IMR-90 (cell line): ENCODE measurements around the gene ZCCHC14. TPM values are rescaled to one million over a fixed set of nuclear protein-coding genes. Genes with fewer than 3 reads are reported as not detected.
A peak's percentile ranks its signal among the peaks of the same experiment; 100 is the strongest.

Experiments used
- ATAC-seq: fragments of 200-7000 bp; cut with Tn5 transposase; 2 replicates; pipeline ENCODE4 v1.9.1; 2020; ENCODE audit warnings: low read depth, mild to moderate bottlenecking, moderate library complexity
- BruUV-seq: library from RNA; stranded (reverse); fragments of 400-500 nt; replicated peaks from 2 replicates; lab custom pipeline; 2021; lab: Mats Ljungman, UMichigan
- CTCF ChIA-PET: fragments of 300-600 bp; formaldehyde crosslinking; extraction: SDS; loops from one replicate; lab custom pipeline; 2021; ENCODE audit warnings: antibody characterized with exemption; lab: Yijun Ruan, JAX
- POLR2A ChIA-PET: fragments of 300-600 bp; sonication (Branson Sonifier 250); formaldehyde crosslinking; loops from one replicate; lab custom pipeline; 2022; ENCODE audit warnings: antibody characterized with exemption; ENCODE audit not compliant: unreplicated experiment; lab: Charles Lee
- DNase-seq: peaks from one replicate; pipeline ENCODE4 v3.0.0; 2013
- H2AFZ ChIP-seq: replicated peaks from 2 replicates; pipeline ENCODE3; 2013; ENCODE audit warnings: low read length, mild to moderate bottlenecking; ENCODE audit not compliant: poor library complexity
- H2AK5ac ChIP-seq: 2 replicates; pipeline ENCODE4 v1.6.1; 2013; ENCODE audit warnings: low read depth, low read length, inconsistent platforms
- H2AK9ac ChIP-seq: replicated peaks from 2 replicates; pipeline ENCODE3; 2013; ENCODE audit warnings: mild to moderate bottlenecking, low read depth, low read length, moderate library complexity; ENCODE audit not compliant: poor library complexity
- H2BK120ac ChIP-seq: 2 replicates; pipeline ENCODE4 v1.6.1; 2013; ENCODE audit warnings: low read depth, low read length, inconsistent platforms
- H2BK15ac ChIP-seq: 3 replicates; pipeline ENCODE4 v1.6.1; 2013; ENCODE audit warnings: low read depth, low read length, inconsistent platforms
- H2BK20ac ChIP-seq: 2 replicates; pipeline ENCODE4 v1.6.1; 2013; ENCODE audit warnings: low read depth, mild to moderate bottlenecking, inconsistent platforms, low read length, moderate library complexity
- H2BK5ac ChIP-seq: 2 replicates; pipeline ENCODE4 v1.6.1; 2013; ENCODE audit warnings: mild to moderate bottlenecking, low read depth, low read length, inconsistent platforms; ENCODE audit not compliant: poor library complexity, severe bottlenecking
- H3K14ac ChIP-seq: replicated peaks from 2 replicates; pipeline ENCODE4 v1.6.1; 2013; ENCODE audit warnings: low read depth, low read length, inconsistent platforms
- H3K18ac ChIP-seq: 2 replicates; pipeline ENCODE4 v1.6.1; 2013; ENCODE audit warnings: low read depth, low read length, control low read depth
- H3K23ac ChIP-seq: 2 replicates; pipeline ENCODE4 v1.6.1; 2013; ENCODE audit warnings: low read depth, low read length, inconsistent platforms
- H3K27ac ChIP-seq: 2 replicates; pipeline ENCODE4 v1.5.1; 2013; ENCODE audit warnings: mild to moderate bottlenecking, control low read depth, low read length; ENCODE audit not compliant: insufficient read depth
- H3K27me3 ChIP-seq: 2 replicates; pipeline ENCODE4 v1.6.1; 2013; ENCODE audit warnings: low read length; ENCODE audit not compliant: control insufficient read depth, insufficient read depth
- H3K36me3 ChIP-seq: 2 replicates; pipeline ENCODE4 v1.6.1; 2013; ENCODE audit warnings: low read length, mixed read lengths; ENCODE audit not compliant: control insufficient read depth, insufficient read depth
- H3K4ac ChIP-seq: 2 replicates; pipeline ENCODE4 v1.6.1; 2013; ENCODE audit warnings: low read depth, low read length, inconsistent platforms
- H3K4me1 ChIP-seq: 2 replicates; pipeline ENCODE4 v1.6.1; 2013; ENCODE audit warnings: low read length, mixed read lengths; ENCODE audit not compliant: control insufficient read depth, insufficient read depth
- H3K4me2 ChIP-seq: 2 replicates; pipeline ENCODE4 v1.6.1; 2013; ENCODE audit warnings: low read depth, mild to moderate bottlenecking, control low read depth, low read length, moderate library complexity
- H3K4me3 ChIP-seq: 2 replicates; pipeline ENCODE4 v1.5.1; 2013; ENCODE audit warnings: low read depth, mild to moderate bottlenecking, control low read depth, low read length, moderate library complexity; ENCODE audit not compliant: insufficient read depth
- H3K56ac ChIP-seq: 2 replicates; pipeline ENCODE4 v1.6.1; 2013; ENCODE audit warnings: low read length, inconsistent platforms; ENCODE audit not compliant: insufficient read depth; ENCODE audit errors: extremely low read depth
- H3K79me1 ChIP-seq, 2 experiments: 2 replicates each; pipeline ENCODE4 v1.6.1; 2013; ENCODE audit warnings: low read length in 2 of 2, inconsistent platforms in 1 of 2, low read depth in 1 of 2
- H3K9ac ChIP-seq: 2 replicates; pipeline ENCODE4 v1.6.1; 2013; ENCODE audit warnings: low read depth, low read length, control low read depth
- H3K9me1 ChIP-seq: 2 replicates; pipeline ENCODE4 v1.6.1; 2013; ENCODE audit warnings: low read length, inconsistent platforms; ENCODE audit not compliant: insufficient read depth
- H3K9me3 ChIP-seq: 2 replicates; pipeline ENCODE4 v1.6.1; 2013; ENCODE audit warnings: low read length; ENCODE audit not compliant: control insufficient read depth, insufficient read depth
- H4K20me1 ChIP-seq: 2 replicates; pipeline ENCODE4 v1.6.1; 2013; ENCODE audit warnings: low read length, inconsistent platforms; ENCODE audit not compliant: insufficient read depth
- H4K5ac ChIP-seq: 2 replicates; pipeline ENCODE4 v1.6.1; 2013; ENCODE audit warnings: mild to moderate bottlenecking, low read depth, low read length, control low read depth
- H4K8ac ChIP-seq, 2 experiments: 2 replicates each; pipeline ENCODE4 v1.6.1; 2013; ENCODE audit warnings: low read depth in 2 of 2, low read length in 2 of 2, control low read depth in 1 of 2, inconsistent platforms in 1 of 2
- H4K91ac ChIP-seq: 2 replicates; pipeline ENCODE4 v1.6.1; 2013; ENCODE audit warnings: low read depth, low read length, inconsistent platforms; ENCODE audit not compliant: insufficient read depth
- BHLHE40 ChIP-seq: fragments of 150-350 bp; IDR thresholded peaks from 2 replicates; pipeline ENCODE4 v1.6.1; 2016; ENCODE audit warnings: mild to moderate bottlenecking, low read depth, low read length
- CEBPB ChIP-seq: IDR thresholded peaks from 2 replicates; pipeline ENCODE4 v1.6.1; 2012; ENCODE audit warnings: low read depth, low read length, improper control_type of control experiment
- FOS ChIP-seq: fragments of 150-350 bp; IDR thresholded peaks from 2 replicates; pipeline ENCODE4 v1.6.1; 2016; ENCODE audit warnings: low read depth, low read length
- RAD21 ChIP-seq: IDR thresholded peaks from 2 replicates; pipeline ENCODE4 v1.6.1; 2012; ENCODE audit warnings: low read length, improper control_type of control experiment
- RCOR1 ChIP-seq: IDR thresholded peaks from 2 replicates; pipeline ENCODE4 v1.6.1; 2012; ENCODE audit warnings: mild to moderate bottlenecking, low read length, improper control_type of control experiment; ENCODE audit not compliant: insufficient replicate concordance
- RFX5 ChIP-seq: IDR thresholded peaks from 2 replicates; pipeline ENCODE4 v1.8.0; 2012; ENCODE audit warnings: low read depth, mild to moderate bottlenecking, low read length, moderate library complexity
- WGBS, 2 experiments: methylation state at CpG; one replicate each; pipeline versions ENCODE4 v1.1.5 to v1.1.7; 2013; ENCODE audit warnings: missing lambda C conversion rate in 2 of 2; ENCODE audit not compliant: insufficient read length in 1 of 2; ENCODE audit errors: extremely low coverage in 2 of 2; 5-methylcytosine and 5-hydroxymethylcytosine counted together
- dilution Hi-C: fragments of 300-500 bp; cut with HindIII; formaldehyde crosslinking; loops from one replicate; pipeline ENCODE4 v1.14.3; 2018; ENCODE audit warnings: low sequenced_read_pairs; ENCODE audit not compliant: unreplicated experiment
- in situ Hi-C: fragments of 300-500 bp; cut with MboI; formaldehyde crosslinking; loops from 3 replicates; pipeline ENCODE4 v1.14.3; 2019; ENCODE audit warnings: low sequenced_read_pairs, inconsistent platforms, mixed read lengths
- intact Hi-C: fragments of 100-400 bp; cut with micrococcal nuclease; formaldehyde crosslinking; loops from 2 replicates; pipeline ENCODE4 v1.10.0; 2022
- polyA plus RNA-seq, 3 experiments: library from polyadenylated mRNA; depleted of rRNA; stranded (reverse); fragments of >200 nt; gene quantifications; 2 replicates each; pipeline ENCODE4 v1.2.3, GENCODE V29; 2012; ENCODE audit warnings: low replicate concordance in 1 of 3
- total RNA-seq: library from RNA; depleted of rRNA; stranded (reverse); fragments of >200 nt; gene quantifications from 2 replicates; pipeline ENCODE4 v1.2.3, GENCODE V29; 2012
- TF ChIP-seq, protein P1 (sequence below): fragments of 150-350 bp; IDR thresholded peaks from 2 replicates; pipeline ENCODE4 v1.6.1; 2017; ENCODE audit warnings: mild to moderate bottlenecking, antibody characterized with exemption, low read length, low read depth

The ZCCHC14 gene
- total and polyA plus RNA-seq, 2 of the 4 experiments (the other 2 are of a cell fraction), result 2.5 to 5.3 TPM

DNA sequence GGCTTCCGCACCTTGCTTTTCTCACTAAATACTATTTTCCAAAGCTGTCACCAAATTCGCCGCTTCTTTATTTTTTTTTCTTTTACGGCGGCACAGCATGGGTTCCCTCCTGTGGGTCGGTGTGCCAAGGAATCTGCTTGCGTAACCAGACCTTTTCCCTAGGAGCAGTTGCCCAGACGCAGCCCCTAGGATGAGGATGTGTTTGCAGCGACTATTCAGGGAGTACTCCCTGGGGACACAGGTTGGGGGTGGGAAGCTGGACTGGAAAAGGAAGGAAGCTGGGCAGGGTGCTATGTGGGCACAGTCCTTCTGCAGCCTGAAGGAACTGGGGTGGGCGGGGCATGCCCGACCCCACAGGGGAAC lies 49.0 kb upstream of the ZCCHC14 start:
- intact Hi-C loops, result loop anchor here (2.0 kb wide), 1 partner anchor 49 kb away; the partner anchor contains the start of gene ZCCHC14
- no peak for DNase-seq

More for the DNA sequence above, 49.0 kb upstream of the ZCCHC14 start:
- peak overlapping the region; percentile 7; the same call in 1 of the 2 replicates for H3K4me2 ChIP-seq
- H2AK5ac ChIP-seq, result 0 out of 2 replicates have a peak overlapping the region, but pooled peaks have one; percentile 65
- H3K79me1 ChIP-seq, result no peaks in the 10 kb centered on the region
- ATAC-seq, result no peak
- H2BK20ac ChIP-seq, result no peak overlapping the region
- no peak overlapping the region for H3K18ac ChIP-seq
- no peak overlapping the region for H3K14ac ChIP-seq
- H3K23ac ChIP-seq, result no peak overlapping the region
- no TSS peak for BruUV-seq
- no peak overlapping the region for H3K9ac ChIP-seq
- no peak overlapping the region for H4K91ac ChIP-seq
- H3K9me1 ChIP-seq, result no peaks in the 10 kb centered on the region; the same call in 1 of the 2 replicates
- H2BK120ac ChIP-seq, result 0 out of 2 replicates have a peak overlapping the region, but pooled peaks have one; percentile 9
- peaks cover 23% of the 10 kb centered on the region for H3K27me3 ChIP-seq
- no peak overlapping the region for H3K4me3 ChIP-seq
- H2AK9ac ChIP-seq, result no peak overlapping the region
- H2BK5ac ChIP-seq, result no peak overlapping the region
- POLR2A ChIA-PET, result no interaction called here
- WGBS, 2 experiments, result 0% methylated on average over 1 of the region's 11 CpGs; no CpG with 5 or more reads in 1 of the 2 experiments
- no peak overlapping the region for H2BK15ac ChIP-seq
- H4K20me1 ChIP-seq, result no peaks in the 10 kb centered on the region; the same call in 1 of the 2 replicates
- no peak overlapping the region for H3K27ac ChIP-seq
- no peak overlapping the region for H3K56ac ChIP-seq
- no peaks in the 10 kb centered on the region for H3K36me3 ChIP-seq
- CTCF ChIA-PET, result no interaction called here
- H3K4me1 ChIP-seq, result peaks cover 11% of the 10 kb centered on the region
- H2AFZ ChIP-seq, result peak overlapping the region; percentile 58
- peak overlapping the region; percentile 51; the same call in 1 of the 2 replicates for H3K4ac ChIP-seq
- in situ Hi-C loops, result no loop called here
- TF ChIP-seq RFX5 (no peak), BHLHE40 (no peak), CEBPB (peak; percentile 56), RCOR1 (no peak), RAD21 (no peak), FOS (no peak)
- TF ChIP-seq, protein P1, sequence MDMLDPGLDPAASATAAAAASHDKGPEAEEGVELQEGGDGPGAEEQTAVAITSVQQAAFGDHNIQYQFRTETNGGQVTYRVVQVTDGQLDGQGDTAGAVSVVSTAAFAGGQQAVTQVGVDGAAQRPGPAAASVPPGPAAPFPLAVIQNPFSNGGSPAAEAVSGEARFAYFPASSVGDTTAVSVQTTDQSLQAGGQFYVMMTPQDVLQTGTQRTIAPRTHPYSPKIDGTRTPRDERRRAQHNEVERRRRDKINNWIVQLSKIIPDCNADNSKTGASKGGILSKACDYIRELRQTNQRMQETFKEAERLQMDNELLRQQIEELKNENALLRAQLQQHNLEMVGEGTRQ, result no peak
- no peak overlapping the region for H4K5ac ChIP-seq
- H4K8ac ChIP-seq, result peak overlapping the region in 1 of 2 experiments; percentile 10; a peak in 1 of 4 replicates
- H3K9me3 ChIP-seq, result peaks cover 8% of the 10 kb centered on the region
- dilution Hi-C loops, result no loop called here
